NCI-H82 (cell line): Measurements from ENCODE around the gene ALK.
"Not testable (repeated sequence)": the region's sequence is repeated elsewhere in the genome, so short reads cannot be mapped to it uniquely, and the experiment has no call there.

Source experiments
- DNase-seq: peaks from one replicate; lab custom pipeline; 2025; lab: John Stamatoyannopoulos, UW

ALK gene

DNA sequence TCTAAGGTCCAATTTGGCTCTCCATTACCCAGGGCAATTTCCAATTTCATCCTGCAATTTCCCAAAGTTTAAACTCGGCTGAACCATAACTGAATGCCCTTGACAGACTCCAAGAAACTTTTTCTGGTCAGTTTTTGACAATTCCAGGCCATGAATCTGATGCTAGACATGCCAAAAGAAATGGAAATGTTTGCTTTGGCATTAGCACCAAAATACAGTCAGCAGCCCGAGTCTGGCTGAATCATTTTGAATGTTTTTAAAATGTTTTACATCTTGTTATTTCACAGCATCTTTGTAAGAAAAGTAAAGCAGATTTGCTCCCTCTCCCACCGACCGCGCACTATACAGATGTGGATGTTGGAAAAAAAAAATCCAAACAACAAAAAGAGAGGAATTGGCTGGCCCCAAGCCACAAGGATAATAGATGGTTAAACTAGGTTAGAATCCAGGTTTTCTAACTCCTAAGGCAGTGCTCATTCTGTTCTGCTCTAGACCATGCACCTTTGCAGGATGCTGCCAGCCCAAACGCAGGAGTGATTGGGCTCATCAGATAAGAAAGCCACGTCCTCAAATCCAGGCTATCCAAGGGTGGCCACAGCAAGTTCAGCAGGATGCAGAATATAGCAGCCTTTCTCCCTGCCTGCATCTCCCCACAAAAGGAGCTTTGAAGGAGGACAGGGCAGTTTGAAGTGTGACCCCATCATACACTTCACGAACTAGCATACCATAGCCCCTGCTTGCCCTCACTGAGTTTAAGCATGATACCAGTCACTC lies 167.5 kb downstream of the ALK start:
- DNase-seq = no peak

DNA sequence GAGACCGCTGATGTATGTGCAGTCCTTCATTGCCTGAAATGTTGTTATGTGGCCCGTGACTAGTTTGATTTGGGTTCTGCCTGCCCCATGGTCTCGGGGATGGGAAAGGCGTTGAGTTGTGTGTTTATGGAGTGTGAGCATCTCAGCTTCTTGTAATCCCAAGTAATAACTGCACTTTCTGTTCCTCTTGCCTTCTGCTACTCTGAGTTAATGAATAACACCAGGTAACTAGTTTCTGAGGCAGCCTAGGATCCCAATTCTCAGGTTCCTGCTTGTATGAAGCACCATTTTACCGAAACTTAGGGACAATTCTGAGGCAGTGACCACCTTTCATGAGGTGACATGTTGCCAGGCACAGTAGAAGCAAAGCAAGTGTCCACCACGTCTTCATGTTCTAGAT lies 170.0 kb downstream of the ALK start:
- no peak for DNase-seq

DNA sequence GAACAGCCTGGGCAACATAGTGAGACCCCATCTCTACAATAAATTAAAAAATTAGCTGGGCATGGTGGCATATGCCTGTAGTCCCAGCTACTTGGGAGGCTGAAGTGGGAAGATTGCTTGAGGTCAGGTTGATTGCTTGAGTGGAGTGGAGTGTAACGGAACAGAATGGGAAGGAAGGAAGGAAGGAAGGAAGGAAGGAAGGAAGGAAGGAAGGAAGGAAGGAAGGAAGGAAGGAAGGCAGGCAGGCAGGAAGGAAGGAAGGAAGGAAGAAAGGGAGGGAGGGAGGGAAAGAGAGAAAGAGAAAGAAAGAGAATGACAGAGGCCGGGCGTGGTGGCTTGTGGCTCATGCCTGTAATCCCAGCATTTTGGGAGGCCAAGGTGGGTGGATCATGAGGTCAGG lies 170.9 kb downstream of the ALK start:
- not testable (repeated sequence) for DNase-seq

DNA sequence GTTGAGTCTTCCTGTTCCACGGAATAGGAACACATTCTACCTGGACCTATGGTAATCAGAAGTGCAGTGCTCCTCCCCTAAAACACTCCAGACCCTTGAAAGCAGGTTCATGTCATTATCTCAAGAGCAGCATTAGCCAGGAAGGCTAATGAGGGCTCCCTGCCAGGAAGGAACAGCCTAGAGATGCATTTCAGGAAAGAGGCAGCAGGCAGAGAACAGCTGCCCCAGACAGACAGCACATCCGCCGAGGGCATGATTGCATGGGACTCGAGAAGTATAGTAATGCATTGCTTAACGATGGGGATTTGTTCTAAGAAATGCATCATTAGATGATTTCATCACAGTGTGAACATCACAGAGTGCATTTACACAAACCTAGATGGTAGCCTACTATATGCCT lies 171.5 kb downstream of the ALK start:
- peak; percentile 79 for DNase-seq

DNA sequence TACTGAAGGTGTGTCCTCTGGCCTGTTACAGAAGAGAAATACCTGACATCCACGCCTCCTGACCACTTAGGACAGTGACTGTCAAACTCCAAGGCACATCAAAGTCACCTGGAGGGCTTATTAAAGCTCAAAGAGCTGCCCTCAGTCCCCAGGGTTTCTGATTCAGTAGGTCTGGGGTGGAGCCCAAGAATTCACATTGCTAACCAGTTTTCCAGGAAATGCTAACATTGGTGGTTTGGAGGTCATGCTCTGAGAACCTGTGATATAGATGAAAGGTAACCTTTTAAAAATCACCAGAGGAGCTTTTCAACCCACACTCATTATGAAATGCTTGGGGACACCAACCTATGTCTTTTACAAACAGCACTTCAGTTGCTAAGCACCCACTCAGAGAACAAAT lies 172.3 kb downstream of the ALK start:
- peak; percentile 32 for DNase-seq

DNA sequence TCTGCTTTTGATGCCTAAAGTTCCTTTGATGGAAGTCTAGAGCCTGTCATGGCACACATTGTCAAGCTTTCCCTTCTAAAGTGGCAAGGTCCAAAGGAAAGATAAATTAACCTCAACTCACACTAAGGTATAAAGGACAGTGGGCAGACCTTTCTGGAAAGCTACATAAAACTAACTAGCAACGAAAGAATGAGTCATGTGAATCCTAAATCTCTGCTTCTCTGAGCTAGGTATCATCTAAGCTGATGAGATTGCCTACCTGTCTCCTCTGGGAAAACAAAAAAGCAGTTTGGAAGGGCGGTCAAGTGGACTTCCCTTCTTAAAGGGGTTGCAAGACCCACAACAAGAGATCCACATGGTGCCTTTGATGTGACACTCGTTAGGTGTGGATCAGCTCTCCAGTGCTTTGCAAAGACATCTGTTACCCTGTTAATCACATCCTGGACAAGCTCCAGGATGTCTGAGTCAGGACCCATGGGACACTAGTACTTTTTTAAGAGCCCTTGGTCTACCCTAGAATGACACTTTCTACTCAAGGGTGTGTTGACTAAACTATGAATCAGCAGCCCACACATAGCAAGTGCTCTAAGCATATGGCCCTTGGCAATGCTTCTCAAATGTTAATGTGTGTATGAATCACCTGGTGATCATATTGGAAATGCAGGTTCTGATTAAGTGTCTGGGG lies 173.5 kb downstream of the ALK start:
- peak; percentile 94 for DNase-seq

DNA sequence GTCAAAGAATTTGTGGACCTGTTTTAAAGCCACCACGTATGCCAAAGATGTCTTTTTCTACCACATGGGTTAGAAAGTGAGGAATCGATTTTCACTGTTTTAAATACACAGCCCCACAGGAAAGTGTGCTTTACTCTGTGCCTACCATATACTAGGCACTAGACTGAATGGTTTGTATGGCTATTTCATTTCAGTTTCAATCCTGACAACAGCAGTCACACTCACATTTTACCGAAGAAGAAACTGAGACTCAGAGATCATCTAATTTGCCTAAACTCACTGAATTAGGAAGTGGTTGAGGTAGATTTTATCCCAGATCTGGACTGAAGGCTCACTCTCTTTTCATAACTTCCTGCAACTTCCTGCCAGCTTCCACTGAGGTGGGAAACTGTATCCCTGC lies 176.4 kb downstream of the ALK start:
- DNase-seq = no peak

DNA sequence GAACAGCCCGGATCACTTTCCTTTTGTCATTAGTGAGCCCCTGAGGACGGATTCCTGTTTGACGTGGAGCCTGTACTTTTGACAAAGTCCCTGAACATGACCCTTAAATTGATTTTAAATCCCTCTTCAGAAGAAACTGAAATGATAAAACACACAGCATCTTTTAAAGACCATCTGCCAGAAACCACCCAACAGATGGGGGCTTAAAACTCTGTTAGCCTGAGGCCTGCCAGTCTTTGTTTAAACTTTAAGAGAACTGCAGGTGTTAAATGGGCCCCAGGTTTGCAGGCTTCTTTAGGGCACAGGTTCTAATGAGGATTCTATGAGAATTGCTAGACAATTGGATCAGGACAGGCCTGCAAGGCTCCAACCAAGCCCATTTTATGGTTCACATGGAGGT lies 177.9 kb downstream of the ALK start:
- peak; percentile 99 for DNase-seq

DNA sequence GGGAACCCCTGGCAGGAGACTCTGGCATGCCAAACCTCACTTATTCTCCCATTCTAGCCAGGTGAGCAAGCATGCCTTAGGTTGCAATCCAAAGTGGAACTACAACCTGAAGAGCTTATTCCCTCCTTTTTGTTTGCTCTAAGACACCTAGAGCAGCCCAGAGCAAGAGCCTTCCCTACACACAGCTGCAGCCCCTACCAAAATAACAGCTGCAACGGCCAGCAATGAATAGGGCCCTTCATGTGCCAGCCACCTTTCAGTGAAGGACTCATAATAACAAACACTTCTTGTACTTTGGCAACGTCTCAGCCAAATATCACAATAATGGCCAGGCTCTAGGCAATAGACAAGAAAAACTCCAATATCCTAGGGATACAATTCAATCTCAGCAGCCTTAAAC lies 178.7 kb downstream of the ALK start:
- DNase-seq = peak; percentile 33

DNA sequence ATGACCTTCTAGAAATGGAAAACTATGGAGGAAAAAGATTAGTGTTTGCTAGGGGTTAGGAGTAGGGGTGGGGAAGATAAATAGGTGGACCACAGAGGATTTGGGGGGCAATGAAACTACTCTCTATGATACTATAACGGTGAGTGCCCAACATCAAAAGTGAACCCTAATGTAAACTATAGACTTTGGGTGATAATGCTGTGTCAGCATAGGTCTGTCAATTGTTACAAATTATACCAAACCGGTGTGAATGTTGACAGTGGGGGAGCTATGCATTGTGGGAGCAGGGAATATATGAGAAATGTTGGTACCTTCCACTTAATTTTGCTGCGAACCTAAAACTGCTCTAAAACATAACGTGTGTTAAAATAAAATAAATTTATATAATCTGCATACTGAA lies 180.3 kb downstream of the ALK start:
- DNase-seq = no peak

DNA sequence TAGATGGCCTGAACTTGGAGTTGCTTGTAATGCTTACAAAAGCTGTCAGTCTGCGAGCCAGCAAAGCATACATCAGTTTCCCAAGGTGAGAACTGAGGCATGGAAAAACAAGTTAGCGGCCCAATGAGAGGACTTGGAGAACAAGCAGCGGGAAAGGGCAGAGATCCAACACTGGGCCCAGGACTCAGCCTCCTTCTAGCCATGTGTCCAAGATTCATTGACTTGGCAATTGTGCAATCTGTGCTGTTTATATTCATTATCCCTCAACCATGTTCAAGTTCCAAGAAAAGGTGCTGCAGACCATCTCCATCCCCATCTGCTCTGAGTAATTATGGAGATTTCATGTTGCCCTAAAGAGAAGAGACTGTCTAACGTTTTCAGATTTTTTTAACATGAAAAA lies 187.4 kb downstream of the ALK start:
- no peak for DNase-seq

DNA sequence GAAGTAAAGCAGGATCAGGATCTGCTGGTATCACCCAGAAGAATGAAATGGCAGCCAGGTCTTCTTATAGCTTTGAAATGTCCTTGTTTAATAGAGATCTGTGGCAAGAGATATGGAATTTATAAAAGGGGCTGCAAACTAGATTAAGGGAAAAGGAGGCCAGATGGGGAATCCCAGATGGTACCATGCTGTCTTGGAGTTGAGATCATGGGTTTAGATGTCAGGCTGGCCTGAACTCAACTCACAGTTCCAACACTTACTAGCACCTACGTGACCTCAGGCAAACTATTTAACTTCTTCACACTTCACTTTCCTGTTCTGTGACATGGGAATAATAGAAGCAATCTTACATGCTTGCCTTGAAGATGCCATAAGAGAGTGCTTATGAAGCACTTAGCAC lies 188.2 kb downstream of the ALK start:
- peak; percentile 84 for DNase-seq

DNA sequence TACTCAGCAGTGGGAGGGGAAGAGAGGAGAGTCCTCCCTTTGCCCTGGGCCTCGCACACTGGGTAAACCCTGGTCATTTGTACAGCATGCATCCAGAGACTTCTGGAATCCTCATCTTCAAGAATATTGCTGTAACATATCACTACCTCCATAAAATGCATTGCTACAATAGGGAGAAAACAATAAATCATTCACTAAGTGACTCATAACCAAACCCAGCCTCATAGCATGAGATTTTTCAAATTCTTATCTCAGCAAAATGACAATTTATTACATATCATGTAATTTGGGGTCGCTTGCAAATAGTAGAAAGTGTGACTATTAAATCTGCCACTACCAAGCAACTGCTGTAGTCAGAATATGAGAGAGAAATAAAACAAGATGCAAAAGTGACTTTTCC lies 189.4 kb downstream of the ALK start:
- DNase-seq = no peak

DNA sequence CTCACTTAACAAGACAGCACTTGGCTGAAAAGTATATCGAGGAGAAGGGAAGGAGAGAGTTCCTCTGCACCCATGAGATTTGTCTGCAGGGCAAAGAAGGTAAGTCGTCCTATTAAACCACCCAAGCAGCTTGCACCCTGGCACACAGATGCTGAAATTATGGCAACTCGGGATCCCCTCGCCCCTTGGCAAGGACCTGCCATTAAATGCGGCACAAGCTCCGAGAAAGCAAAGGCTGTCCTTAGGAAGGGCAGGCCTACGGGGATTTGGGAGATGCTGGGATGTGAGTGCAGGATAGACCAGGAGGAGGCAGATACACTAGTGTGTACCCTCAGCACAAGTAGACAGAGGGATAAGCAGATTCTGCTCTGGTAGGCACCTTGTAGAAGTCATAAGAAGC lies 191.5 kb downstream of the ALK start:
- peak; percentile 66 for DNase-seq

DNA sequence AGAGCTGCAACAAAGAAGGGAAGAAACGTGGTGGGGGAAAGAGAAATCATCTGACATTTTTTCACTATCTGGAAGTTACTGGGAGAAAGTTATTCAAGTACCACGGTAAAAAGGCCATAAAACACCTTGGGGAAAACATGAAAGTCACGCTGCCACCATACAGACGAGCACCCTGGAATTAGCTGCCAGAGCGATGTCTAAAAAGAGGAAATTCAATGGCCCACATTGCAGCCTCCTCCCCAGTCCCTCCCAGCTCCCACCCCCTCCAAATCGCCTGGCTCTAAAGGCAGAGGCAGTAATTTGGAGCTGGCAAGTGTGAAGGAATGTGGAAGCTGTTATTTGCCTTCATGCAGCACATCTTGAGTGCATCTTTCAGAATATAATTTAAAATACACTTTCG lies 192.0 kb downstream of the ALK start:
- no peak for DNase-seq

DNA sequence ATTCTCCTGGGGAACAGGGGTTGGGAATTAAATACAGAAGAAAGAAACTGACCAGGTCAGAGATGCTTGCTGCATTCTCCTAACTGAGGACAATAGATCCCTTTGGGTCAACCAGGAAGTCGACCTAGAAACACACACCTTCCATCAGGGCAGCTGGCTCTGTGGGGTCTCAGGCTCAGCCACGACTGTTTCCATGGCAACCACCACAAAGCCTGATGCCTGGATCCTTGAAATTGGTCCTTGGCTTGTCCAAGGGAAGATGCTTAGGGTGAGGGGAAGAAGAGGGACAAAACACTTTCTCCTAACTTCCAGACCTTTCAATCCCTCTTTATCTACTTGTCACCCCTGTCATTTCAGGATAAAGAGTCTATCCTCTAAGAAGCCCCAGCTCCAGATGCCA lies 194.4 kb downstream of the ALK start:
- no peak for DNase-seq

DNA sequence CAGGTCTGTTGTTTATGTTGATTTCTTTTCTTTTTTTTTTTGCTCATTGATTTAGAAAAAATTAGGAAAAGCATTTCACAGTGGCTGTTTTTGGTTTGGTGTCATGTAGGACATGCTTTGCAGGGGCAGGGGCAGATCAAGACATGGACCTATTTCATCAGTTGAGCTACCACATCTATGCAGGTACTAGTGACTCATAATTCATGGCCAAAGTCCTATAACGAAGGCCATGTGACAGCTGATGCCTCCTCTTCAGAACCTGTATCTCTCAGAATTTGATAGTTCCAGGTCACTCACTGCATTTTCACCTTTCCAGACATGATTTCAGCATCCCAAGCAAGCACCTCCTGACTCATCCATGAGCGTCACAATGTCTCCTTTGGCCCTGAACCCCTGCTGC lies 195.8 kb downstream of the ALK start:
- DNase-seq = no peak

DNA sequence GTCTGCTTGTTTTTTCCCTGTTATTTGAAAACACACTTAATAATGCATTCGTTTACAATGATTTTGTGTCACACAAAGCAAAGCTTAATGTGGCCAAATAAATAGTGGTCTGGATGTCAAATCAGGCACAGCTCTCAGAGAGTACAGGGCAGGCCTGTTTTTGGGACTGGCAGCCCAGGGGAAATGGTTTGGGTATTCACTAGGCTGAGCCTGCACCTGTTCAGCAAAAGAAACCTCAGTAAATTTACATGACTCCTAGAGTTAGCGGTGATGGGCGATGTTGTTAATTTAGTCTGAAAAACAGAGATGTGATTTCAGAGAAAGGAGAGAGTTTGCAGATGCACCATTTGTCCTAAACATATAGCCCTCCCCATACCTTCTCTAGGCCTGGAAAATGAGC lies 197.1 kb downstream of the ALK start:
- DNase-seq = no peak

DNA sequence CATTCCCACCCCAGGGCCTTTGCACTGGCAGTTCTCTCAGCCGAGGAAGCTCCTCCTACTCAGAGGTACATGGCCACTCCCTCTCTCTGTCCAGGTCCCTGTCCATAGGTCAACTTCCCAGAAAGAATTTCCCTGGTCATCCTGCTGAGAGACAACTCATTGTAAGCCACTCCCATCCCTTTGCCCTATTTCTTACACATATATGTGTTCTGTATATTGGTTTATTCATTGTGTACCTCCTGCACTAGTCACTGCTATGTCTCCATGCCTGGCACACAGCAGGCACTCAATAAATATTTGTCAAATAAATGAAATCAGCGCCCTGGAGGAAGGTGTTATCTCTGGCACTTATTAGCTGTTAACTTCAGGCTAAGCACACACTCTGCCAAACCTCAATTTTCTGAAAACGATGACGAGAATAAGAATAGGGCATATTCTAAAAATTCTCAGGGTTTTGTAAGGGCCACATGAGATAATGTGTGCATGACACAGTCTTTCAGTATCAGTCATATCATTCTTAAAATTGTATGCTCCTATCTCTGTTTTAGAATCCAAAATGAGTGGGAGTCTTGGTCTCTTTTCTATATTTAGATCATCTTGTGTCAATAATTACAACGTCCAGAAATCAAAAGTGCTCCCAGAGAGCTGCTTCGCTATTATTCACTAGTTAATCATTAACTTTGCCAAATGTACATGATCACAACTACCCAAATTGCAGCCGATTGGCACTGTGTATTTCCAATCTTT lies 198.0 kb downstream of the ALK start:
- DNase-seq = no peak

DNA sequence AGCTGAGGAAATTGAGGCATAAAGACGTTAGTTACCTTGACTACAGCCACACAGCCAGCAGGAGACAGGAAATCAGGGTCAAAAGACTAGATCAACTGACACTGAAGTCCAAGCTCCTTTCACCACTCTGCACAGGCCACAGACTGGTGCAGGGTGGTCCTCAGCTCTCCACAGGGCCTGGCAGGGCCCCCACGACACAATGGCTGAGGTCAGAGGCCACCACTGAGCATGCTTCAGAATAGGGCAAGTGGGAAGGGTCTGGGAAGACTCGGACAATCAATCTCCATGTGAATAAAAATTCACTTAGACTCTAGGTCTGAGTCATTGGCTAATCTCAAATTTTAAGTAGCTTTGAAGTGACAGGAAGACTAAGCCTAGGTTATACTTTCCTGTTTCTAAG lies 201.7 kb downstream of the ALK start:
- DNase-seq = peak; percentile 28

DNA sequence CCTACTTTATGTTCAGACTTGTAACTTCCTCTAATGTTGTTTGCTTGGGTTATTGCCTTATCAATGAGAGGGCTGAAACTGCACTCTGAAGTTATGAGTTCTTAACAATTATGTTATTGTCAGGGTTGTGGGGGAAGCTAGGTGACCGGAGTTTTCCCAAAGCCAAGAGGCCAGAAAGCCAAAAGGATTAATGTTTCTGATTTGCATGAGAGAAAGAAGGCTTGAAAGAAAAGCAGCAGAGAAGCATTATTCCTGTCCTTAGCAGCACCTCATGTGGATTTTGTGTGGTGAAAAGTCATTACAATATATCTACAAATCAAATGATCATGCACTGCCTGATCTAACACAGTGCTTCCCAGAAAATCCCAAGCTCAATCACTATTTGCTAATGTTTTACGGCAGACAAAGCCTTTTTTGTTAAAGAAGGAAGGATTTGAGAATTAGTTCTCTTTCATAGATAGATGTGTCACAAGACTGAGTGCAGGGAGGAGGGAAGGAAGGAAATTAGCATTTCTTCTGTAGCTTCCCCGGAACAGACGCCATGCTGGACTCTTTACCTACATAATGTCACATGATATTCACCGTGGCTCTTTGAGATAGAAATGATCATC lies 203.2 kb downstream of the ALK start:
- no peak for DNase-seq

DNA sequence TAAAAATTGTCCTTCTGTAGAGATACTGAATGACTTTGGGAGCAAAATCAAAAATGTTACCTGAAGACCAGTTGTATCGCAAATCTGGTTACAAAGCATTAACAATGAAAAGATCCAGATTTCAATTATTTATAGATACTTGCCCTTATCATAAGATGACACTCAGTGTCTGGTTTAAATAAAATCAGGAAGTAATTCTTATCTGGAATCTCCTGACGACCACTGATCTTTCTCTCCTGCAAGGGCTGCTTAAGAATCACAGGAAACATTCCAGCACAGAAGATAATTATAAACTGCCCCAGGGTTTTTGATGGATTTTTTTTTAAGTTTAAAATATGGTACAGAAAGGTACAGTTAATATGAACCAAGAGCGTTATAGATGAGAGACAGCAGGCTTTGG lies 205.7 kb downstream of the ALK start:
- no peak for DNase-seq

DNA sequence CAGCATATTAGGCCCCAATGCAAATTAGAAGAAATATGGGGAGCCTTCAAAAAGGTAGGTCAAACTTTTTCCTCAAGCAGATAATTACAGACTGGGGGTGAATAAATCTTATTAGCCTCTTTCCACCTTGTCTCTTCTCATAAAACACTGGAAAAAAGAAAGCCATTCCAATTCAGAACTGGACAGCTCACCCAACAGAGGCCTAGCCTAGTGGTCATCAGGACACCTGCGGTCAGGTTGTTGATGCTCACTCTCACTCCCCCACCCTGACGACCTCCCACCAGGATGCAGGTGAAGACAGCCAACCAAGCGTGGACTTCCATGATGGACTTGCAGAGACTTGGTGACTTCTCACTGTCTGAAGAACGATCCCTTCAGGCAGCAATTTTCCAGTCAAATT lies 207.1 kb downstream of the ALK start:
- DNase-seq = peak; percentile 46
